MM.1S (cell line): ENCODE results near the gene LRRC8E.

Experiments
- DNase-seq: peaks from one replicate; pipeline ENCODE4 v3.0.0-alpha.2; 2015
- H2AFZ ChIP-seq: fragments of 300-600 bp; sonication (generic); 2 replicates; pipeline ENCODE4 v1.6.0; 2016; ENCODE audit warnings: antibody characterized with exemption, low read length
- H3F3A ChIP-seq: fragments of 300-600 bp; sonication (generic); 2 replicates; pipeline ENCODE4 v1.6.1; 2016; ENCODE audit warnings: mild to moderate bottlenecking, antibody characterized with exemption, low read length, moderate library complexity, mixed read lengths; ENCODE audit not compliant: insufficient read depth
- H3K27ac ChIP-seq: fragments of 300-600 bp; sonication (generic); 2 replicates; pipeline ENCODE4 v1.5.1; 2016; ENCODE audit warnings: mild to moderate bottlenecking, low read length
- H3K27me3 ChIP-seq: fragments of 300-600 bp; sonication (generic); replicated peaks from 2 replicates; pipeline ENCODE4 v1.6.0; 2016; ENCODE audit warnings: low read length; ENCODE audit not compliant: insufficient read depth
- H3K36me3 ChIP-seq: fragments of 300-600 bp; sonication (generic); replicated peaks from 2 replicates; pipeline ENCODE4 v1.6.1; 2016; ENCODE audit warnings: mild to moderate bottlenecking, low read length, mixed read lengths; ENCODE audit not compliant: insufficient read depth
- H3K4me1 ChIP-seq: fragments of 300-600 bp; sonication (generic); 2 replicates; pipeline ENCODE4 v1.6.1; 2016; ENCODE audit warnings: low read length, mixed read lengths
- H3K4me2 ChIP-seq: fragments of 300-600 bp; sonication (generic); 2 replicates; pipeline ENCODE4 v1.6.0; 2016; ENCODE audit warnings: low read depth, low read length
- H3K4me3 ChIP-seq: fragments of 300-600 bp; sonication (generic); 2 replicates; pipeline ENCODE4 v1.5.1; 2016; ENCODE audit warnings: low read length, mixed read lengths
- H3K79me2 ChIP-seq: fragments of 300-600 bp; sonication (generic); 2 replicates; pipeline ENCODE4 v1.6.1; 2016; ENCODE audit warnings: mixed run types, low read length, mixed read lengths
- H3K9ac ChIP-seq: fragments of 300-600 bp; sonication (generic); 2 replicates; pipeline ENCODE4 v1.6.1; 2016; ENCODE audit warnings: low read length, mixed read lengths
- H3K9me2 ChIP-seq: fragments of 300-600 bp; sonication (generic); replicated peaks from 2 replicates; pipeline ENCODE4 v1.6.1; 2016; ENCODE audit warnings: mild to moderate bottlenecking, low read length, mixed read lengths; ENCODE audit not compliant: insufficient read depth
- H3K9me3 ChIP-seq: fragments of 300-600 bp; sonication (generic); replicated peaks from 2 replicates; pipeline ENCODE4 v1.6.1; 2016; ENCODE audit warnings: mild to moderate bottlenecking, low read length, mixed read lengths; ENCODE audit not compliant: insufficient read depth
- H4K20me1 ChIP-seq: fragments of 300-600 bp; sonication (generic); 2 replicates; pipeline ENCODE4 v1.6.1; 2016; ENCODE audit warnings: mild to moderate bottlenecking, low read length, moderate library complexity, mixed read lengths; ENCODE audit not compliant: insufficient read depth
- EZH2 ChIP-seq: fragments of 300-600 bp; sonication (generic); optimal IDR thresholded peaks from 2 replicates; pipeline ENCODE3; 2017; ENCODE audit warnings: low read depth, mild to moderate bottlenecking, antibody characterized with exemption, low read length, mixed read lengths
- EZH2phosphoT487 ChIP-seq: fragments of 300-600 bp; sonication (generic); IDR thresholded peaks from 2 replicates; pipeline ENCODE4 v1.6.1; 2018; ENCODE audit warnings: antibody characterized with exemption, low read length
- TF ChIP-seq, protein P1 (sequence below): fragments of 300-600 bp; sonication (generic); IDR thresholded peaks from 2 replicates; pipeline ENCODE4 v1.5.1; 2016; ENCODE audit warnings: antibody characterized with exemption, low read length, mixed read lengths

LRRC8E gene

DNA sequence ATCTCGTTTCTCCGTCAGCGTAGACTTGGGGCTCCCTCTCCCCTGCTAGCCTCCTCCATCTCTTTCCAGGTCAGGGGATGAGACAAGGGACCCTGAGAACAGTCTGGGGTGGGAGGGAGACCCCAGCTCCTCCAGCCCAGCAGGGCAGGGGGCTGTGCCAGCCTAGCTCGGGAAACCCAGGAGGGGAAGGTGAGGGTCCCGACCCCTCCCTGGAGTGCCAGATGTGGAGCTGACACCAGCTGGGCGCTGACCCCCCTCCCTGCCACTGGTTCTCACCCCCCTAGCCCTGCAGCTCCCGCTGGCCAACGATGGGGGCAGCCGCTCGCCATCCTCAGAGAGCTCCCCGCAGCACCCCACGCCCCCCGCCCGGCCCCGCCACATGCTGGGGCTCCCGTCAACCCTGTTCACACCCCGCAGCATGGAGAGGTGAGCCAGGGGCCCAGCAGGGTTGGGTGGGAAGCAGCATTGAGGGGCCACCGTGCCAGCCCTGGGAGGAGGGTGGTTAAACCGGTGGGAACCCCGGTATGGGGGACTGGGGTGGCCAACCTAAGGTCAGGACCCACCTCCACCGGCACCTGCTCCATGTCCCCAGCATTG lies 21.3 kb downstream of the LRRC8E start:
- no peak for DNase-seq
- H3K9me3 ChIP-seq: no peaks in the 10 kb centered on the region
- H3K9ac ChIP-seq: no peak overlapping the region
- H3K79me2 ChIP-seq: peaks cover 49% of the 10 kb centered on the region
- H2AFZ ChIP-seq: no peak overlapping the region
- no peak overlapping the region for H3K27ac ChIP-seq
- 0 out of 2 replicates have a peak, but pooled peaks cover 8% of the 10 kb centered on the region for H3K4me1 ChIP-seq
- no peaks in the 10 kb centered on the region for H3F3A ChIP-seq
- H3K9me2 ChIP-seq: no peaks in the 10 kb centered on the region
- TF ChIP-seq EZH2phosphoT487 (no peak), EZH2 (no peak)
- TF ChIP-seq, protein P1, sequence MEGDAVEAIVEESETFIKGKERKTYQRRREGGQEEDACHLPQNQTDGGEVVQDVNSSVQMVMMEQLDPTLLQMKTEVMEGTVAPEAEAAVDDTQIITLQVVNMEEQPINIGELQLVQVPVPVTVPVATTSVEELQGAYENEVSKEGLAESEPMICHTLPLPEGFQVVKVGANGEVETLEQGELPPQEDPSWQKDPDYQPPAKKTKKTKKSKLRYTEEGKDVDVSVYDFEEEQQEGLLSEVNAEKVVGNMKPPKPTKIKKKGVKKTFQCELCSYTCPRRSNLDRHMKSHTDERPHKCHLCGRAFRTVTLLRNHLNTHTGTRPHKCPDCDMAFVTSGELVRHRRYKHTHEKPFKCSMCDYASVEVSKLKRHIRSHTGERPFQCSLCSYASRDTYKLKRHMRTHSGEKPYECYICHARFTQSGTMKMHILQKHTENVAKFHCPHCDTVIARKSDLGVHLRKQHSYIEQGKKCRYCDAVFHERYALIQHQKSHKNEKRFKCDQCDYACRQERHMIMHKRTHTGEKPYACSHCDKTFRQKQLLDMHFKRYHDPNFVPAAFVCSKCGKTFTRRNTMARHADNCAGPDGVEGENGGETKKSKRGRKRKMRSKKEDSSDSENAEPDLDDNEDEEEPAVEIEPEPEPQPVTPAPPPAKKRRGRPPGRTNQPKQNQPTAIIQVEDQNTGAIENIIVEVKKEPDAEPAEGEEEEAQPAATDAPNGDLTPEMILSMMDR: no peak
- H3K4me2 ChIP-seq: no peak overlapping the region
- peaks cover 22% of the 10 kb centered on the region for H4K20me1 ChIP-seq
- H3K36me3 ChIP-seq: no peaks in the 10 kb centered on the region; the same call in 1 of the 2 replicates
- H3K27me3 ChIP-seq: no peaks in the 10 kb centered on the region
- no peak overlapping the region for H3K4me3 ChIP-seq

DNA sequence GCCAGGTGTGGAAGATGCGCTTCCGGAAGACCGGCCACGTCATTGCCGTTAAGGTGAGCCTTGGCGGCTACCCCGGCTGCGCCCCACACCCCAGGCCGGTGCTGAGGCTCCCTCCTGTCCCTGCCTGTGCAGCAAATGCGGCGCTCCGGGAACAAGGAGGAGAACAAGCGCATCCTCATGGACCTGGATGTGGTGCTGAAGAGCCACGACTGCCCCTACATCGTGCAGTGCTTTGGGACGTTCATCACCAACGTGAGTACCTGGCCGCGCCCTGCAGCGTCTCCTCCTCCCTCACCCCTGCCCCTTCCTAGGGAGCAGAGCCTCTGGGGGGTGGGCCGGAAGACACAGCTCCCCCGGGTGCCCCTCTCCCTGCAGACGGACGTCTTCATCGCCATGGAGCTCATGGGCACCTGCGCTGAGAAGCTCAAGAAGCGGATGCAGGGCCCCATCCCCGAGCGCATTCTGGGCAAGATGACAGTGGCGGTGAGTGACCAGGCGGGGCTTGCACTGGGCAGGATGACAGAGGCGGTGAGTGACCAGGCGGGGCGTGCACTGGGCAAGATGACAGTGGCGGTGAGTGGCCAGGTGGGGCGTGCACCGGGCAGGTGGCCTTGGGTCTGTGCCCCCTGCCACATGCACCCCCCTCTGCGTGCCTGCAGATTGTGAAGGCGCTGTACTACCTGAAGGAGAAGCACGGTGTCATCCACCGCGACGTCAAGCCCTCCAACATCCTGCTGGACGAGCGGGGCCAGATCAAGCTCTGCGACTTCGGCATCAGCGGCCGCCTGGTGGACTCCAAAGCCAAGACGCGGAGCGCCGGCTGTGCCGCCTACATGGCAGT lies 22.2 kb downstream of the LRRC8E start:
- H4K20me1 ChIP-seq: peaks cover 13% of the 10 kb centered on the region
- H3K9me2 ChIP-seq: no peaks in the 10 kb centered on the region
- TF ChIP-seq, protein P1: no peak
- H3F3A ChIP-seq: 0 out of 2 replicates have a peak, but pooled peaks cover 3% of the 10 kb centered on the region
- peaks cover 3% of the 10 kb centered on the region; the same call in 1 of the 2 replicates for H3K27me3 ChIP-seq
- no peaks in the 10 kb centered on the region for H3K4me1 ChIP-seq
- H2AFZ ChIP-seq: no peak overlapping the region
- H3K27ac ChIP-seq: no peak overlapping the region
- H3K4me2 ChIP-seq: no peak overlapping the region
- no peak for DNase-seq
- no peaks in the 10 kb centered on the region; the same call in 1 of the 2 replicates for H3K36me3 ChIP-seq
- no peak overlapping the region for H3K9ac ChIP-seq
- peaks cover 39% of the 10 kb centered on the region for H3K79me2 ChIP-seq
- H3K9me3 ChIP-seq: no peaks in the 10 kb centered on the region
- no peak overlapping the region for H3K4me3 ChIP-seq

DNA sequence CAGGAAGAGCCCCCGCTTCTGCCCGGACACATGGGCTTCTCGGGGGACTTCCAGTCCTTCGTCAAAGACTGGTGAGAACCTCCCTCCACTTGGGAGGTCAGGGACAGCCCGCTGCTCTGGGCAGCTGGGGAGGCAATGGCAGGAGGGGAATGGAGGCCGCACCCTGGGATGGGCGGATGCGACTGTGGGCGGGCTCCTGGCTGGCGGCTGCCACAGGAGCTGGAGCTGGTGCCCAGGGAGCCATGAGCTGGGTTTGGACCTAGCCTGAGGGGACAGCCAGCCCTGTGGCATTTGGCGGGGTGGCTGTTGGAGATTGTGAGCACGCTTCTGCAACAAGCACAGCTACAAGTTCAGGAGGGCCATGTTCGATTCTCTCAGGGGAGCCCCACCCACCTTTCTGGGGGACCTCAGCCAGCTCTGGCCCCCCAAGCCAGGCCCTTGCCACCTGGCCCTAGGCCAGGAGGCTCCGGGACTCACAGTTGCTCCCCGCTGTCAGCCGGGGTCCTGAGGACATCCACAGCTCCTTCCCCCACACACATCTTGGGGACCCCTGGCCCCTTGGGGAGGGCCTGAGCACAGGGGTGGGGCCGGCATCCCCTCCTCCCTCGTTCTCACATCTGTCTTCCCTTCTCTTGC lies 23.3 kb downstream of the LRRC8E start:
- H3K79me2 ChIP-seq: peaks cover 28% of the 10 kb centered on the region
- no peak overlapping the region for H3K9ac ChIP-seq
- peaks cover 4% of the 10 kb centered on the region; the same call in 1 of the 2 replicates for H3K4me1 ChIP-seq
- H3K4me2 ChIP-seq: no peak overlapping the region
- no peaks in the 10 kb centered on the region for H3K9me2 ChIP-seq
- no peaks in the 10 kb centered on the region; the same call in 1 of the 2 replicates for H3K36me3 ChIP-seq
- no peak overlapping the region for H3K4me3 ChIP-seq
- H2AFZ ChIP-seq: no peak overlapping the region
- H4K20me1 ChIP-seq: peaks cover 10% of the 10 kb centered on the region
- no peak for DNase-seq
- TF ChIP-seq, protein P1: no peak
- TF ChIP-seq EZH2phosphoT487: no peak
- TF ChIP-seq EZH2: no peak
- no peaks in the 10 kb centered on the region for H3K9me3 ChIP-seq
- no peak overlapping the region for H3K27ac ChIP-seq
- peaks cover 13% of the 10 kb centered on the region for H3K27me3 ChIP-seq
- 0 out of 2 replicates have a peak, but pooled peaks cover 7% of the 10 kb centered on the region for H3F3A ChIP-seq
